Prostate gland (tissue), 2 donors: ENCODE results near the gene MYEOV.

Source experiments
- POLR2A ChIP-seq: fragments of 450-650 bp; IDR thresholded peaks from one replicate; pipeline ENCODE4 v1.6.1; 2016; ENCODE audit warnings: antibody characterized with exemption, mild to moderate bottlenecking
- POLR2AphosphoS5 ChIP-seq: sonication (generic); formaldehyde crosslinking; IDR thresholded peaks from one replicate; pipeline ENCODE4 v1.6.1; 2017; ENCODE audit warnings: antibody characterized with exemption
- TF ChIP-seq, protein P1 (sequence below), 4 experiments: fragments of 200-600 bp in 2 of 4; fragments of 450-650 bp in 2 of 4; sonication (generic) in 2 of 4; IDR thresholded peaks; 1 replicate in 3 of 4; 2 replicates in 1 of 4; pipeline ENCODE4 v1.5.1; 2016 to 2019; ENCODE audit warnings: antibody characterized with exemption in 4 of 4, mild to moderate bottlenecking in 2 of 4, moderate library complexity in 2 of 4

DNA sequence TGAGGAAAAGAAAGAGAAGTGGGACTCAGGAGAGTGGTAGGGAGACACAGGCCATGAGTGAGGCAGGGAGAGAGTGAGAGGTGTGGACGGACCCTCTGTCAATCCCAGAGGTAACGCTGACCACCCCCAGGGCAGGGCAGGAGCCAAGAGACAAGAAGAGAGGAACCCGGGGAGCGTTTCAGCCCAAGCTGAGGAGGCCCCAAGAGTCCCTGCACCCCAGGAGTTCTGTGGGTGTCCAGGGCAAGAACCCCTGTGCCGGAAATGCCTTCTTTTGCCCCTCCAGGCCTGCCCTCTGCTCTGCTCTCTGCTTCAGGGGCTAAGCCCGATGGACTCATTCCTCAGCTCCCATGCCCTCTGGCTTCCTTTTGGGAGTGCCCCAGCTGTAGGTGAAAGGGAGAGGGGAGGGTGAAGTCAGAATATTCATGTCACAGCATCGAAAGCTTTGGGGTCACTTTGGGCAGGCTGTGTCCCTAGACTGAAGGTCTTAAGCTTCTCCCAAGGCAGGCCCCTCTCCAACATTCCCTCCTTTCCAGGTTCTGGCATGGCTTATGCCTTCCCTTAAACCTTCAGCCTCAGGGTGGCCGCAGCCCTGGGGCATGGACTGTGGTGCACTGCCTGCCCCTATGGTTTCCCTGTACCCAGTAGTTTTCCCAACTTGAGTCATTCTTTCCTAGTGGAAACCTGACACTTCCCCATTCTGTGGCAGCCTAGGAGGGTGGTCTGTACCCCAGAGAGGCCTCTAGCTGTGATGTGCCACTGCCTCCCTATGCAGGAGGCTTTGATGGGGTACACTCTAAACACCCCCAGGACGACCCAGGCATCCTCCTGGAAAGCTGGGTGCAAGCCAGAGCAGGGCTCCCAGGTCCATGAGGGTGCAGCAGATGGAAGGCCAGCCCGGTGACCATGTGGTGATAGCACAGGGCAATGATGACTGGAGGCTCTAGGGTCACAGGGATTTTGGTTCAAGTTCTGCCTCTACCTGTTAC is 27.1 kb downstream of the MYEOV start:
- no peak for TF ChIP-seq POLR2A
- TF ChIP-seq, protein P1, sequence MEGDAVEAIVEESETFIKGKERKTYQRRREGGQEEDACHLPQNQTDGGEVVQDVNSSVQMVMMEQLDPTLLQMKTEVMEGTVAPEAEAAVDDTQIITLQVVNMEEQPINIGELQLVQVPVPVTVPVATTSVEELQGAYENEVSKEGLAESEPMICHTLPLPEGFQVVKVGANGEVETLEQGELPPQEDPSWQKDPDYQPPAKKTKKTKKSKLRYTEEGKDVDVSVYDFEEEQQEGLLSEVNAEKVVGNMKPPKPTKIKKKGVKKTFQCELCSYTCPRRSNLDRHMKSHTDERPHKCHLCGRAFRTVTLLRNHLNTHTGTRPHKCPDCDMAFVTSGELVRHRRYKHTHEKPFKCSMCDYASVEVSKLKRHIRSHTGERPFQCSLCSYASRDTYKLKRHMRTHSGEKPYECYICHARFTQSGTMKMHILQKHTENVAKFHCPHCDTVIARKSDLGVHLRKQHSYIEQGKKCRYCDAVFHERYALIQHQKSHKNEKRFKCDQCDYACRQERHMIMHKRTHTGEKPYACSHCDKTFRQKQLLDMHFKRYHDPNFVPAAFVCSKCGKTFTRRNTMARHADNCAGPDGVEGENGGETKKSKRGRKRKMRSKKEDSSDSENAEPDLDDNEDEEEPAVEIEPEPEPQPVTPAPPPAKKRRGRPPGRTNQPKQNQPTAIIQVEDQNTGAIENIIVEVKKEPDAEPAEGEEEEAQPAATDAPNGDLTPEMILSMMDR (IDR thresholded peaks at IDR 0.05) = no peak
- TF ChIP-seq POLR2AphosphoS5 = no peak
